ENCODE measurements around the gene PGAP3.

The PGAP3 gene

GRCh38 chr17:39678340-39679116 is 9.3 kb downstream of the PGAP3 start:
- H3K27ac ChIP-seq: peak overlapping the region; percentile 87 to 96
- peak overlapping the region; percentile 31 for H3K4me3 ChIP-seq
- DNase-seq (ENCODE audit: low spot score): no peak
- no peak for TF ChIP-seq CTCF (IDR thresholded peaks at IDR 0.05)

GRCh38 chr17:39677542-39678339 is 10.1 kb downstream of the PGAP3 start:
- no peak for TF ChIP-seq CTCF (IDR thresholded peaks at IDR 0.05)
- Histone ChIP-seq H3K4me3 (peak overlapping the region; percentile 31), H3K27ac (peak overlapping the region; percentile 87 to 96)
- peak; percentile 94 for DNase-seq (ENCODE audit: low spot score)

- Histone ChIP-seq H3K27ac (peak overlapping the region; percentile 87 to 96), H3K4me3 (peak overlapping the region; percentile 31)
- TF ChIP-seq CTCF (IDR thresholded peaks at IDR 0.05): no peak
- no peak for DNase-seq (ENCODE audit: low spot score)
These were observed 10.8 kb downstream of the PGAP3 start for GRCh38 chr17:39677072-39677471.

GRCh38 chr17:39676198-39676819 is 11.5 kb downstream of the PGAP3 start:
- Histone ChIP-seq H3K27ac (peak overlapping the region; percentile 87 to 96), H3K4me3 (no peak overlapping the region)
- no peak for DNase-seq (ENCODE audit: low spot score)
- TF ChIP-seq CTCF (IDR thresholded peaks at IDR 0.05): no peak

- H3K27ac ChIP-seq: peak overlapping the region; percentile 87 to 96
- TF ChIP-seq CTCF (IDR thresholded peaks at IDR 0.05): no peak
- no peak overlapping the region for H3K4me3 ChIP-seq
- DNase-seq (ENCODE audit: low spot score): no peak
These were observed 12.3 kb downstream of the PGAP3 start for GRCh38 chr17:39675390-39676082.

GRCh38 chr17:39674702-39675389 is 13.0 kb downstream of the PGAP3 start:
- Histone ChIP-seq H3K27ac (peak overlapping the region; percentile 87 to 96), H3K4me3 (no peak overlapping the region)
- DNase-seq (ENCODE audit: low spot score): peak; percentile 89
- TF ChIP-seq CTCF (IDR thresholded peaks at IDR 0.05): no peak

Measured in coronary artery (tissue), 2 donors.